ENCODE measurements around the gene COLEC12.
"Not testable (repeated sequence)": the region's sequence is repeated elsewhere in the genome, so short reads cannot be mapped to it uniquely, and the experiment has no call there.

Gene COLEC12

GRCh38 chr18:332007-332406 is 168.5 kb downstream of the COLEC12 start:
- in situ Hi-C loops (cut with MboI; ENCODE audit: low sequenced_read_pairs) = no loop called here

GRCh38 chr18:331221-331821 is 169.2 kb downstream of the COLEC12 start:
- in situ Hi-C loops (cut with MboI; ENCODE audit: low sequenced_read_pairs) = no loop called here

DNA sequence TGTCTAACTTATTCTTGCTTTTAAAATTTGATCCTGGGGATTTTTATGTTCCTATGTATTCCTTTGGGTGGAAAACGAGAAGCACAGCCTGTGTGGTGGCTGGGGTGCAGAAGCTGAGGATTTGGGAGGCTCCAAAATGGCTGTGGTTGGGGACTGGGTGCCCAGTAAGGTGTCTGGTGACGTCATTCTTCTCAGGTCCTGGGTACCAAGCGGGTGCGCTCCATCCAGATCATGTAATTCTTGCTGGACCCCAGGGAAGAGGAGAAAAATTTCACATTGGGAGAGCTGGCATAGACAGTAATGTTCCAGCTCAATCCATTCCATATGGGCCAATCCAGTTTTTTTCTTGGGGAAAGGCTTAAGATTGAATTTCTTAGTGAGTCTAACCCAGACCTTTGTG is 171.6 kb downstream of the COLEC12 start:
- in situ Hi-C loops (cut with MboI; ENCODE audit: low sequenced_read_pairs) = no loop called here

DNA sequence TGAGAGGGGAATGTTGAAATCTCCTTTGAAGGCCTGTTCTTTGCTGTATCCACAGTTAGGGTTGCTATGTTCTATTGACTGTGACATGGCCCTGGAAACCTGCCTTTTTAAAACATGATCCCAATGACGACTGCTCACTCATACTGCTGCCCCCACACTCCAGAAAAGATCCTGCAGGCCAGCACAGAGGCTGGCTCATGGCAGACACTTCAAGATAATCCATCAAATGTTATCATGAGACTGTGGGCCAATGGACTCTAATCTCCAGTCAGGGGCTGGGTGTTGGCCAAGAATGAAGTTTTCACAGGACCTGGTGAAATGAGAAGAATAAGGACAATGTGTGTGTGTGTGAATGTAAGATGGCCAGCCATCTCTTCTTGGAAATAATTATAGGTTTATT is 173.7 kb downstream of the COLEC12 start:
- in situ Hi-C loops (cut with MboI; ENCODE audit: low sequenced_read_pairs) = no loop called here

- in situ Hi-C loops (cut with MboI; ENCODE audit: low sequenced_read_pairs) = no loop called here
Measured at GRCh38 chr18:323253-323622, 177.3 kb downstream of the COLEC12 start.

DNA sequence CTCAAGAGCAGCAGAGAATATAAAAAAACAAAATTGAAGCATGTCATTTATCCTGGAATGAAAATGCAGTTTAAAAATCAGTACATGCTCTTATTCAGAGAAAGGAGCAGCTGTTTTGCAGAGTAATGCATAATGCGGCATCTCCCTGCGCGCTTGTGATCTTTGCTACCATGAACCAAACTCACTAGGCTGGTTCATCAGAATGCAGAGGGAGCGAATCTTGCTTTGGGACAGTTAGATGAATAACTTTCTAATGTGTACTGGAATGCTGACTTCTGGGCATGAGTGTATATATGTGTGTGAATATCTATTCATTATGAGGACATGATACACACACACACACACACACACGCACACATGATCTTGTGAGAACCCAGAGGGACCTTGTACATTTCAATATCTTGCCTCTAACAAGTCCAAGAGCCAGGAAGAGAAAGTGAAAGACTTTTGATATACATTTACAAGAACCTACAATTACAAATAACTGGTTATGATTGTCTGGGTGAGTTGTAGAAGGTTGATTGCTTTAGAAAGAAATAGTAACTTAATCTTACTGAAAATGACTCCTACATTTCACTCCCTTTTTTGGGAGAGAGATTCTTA is 178.5 kb downstream of the COLEC12 start:
- in situ Hi-C loops (cut with MboI; ENCODE audit: low sequenced_read_pairs) = no loop called here

- in situ Hi-C loops (cut with MboI; ENCODE audit: low sequenced_read_pairs) = no loop called here
Measured at GRCh38 chr18:320155-320554, 180.3 kb downstream of the COLEC12 start.

GRCh38 chr18:319720-320119 is 180.8 kb downstream of the COLEC12 start:
- in situ Hi-C loops (cut with MboI; ENCODE audit: low sequenced_read_pairs) = no loop called here

GRCh38 chr18:318791-319291 is 181.7 kb downstream of the COLEC12 start:
- in situ Hi-C loops (cut with MboI; ENCODE audit: low sequenced_read_pairs) = no loop called here

DNA sequence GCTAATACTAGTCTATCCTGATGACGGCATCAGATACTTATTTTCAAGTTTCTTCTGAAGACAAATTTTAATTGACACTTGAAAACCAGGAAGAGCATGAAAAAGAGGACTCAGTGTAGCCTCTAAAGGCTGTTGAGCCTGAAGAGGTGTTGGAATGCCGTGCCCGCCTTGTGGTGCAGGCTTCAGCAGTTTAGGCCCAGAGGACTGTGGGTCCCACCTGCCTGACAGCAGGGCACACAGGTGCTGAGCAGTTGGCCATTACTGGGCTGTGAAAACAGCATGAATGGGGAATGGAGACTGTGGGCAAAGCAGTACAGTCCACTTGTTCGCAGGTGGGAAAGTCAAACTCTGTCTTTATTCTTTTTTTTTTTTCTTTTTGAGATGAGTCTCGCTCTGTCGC is 182.9 kb downstream of the COLEC12 start:
- in situ Hi-C loops (cut with MboI; ENCODE audit: low sequenced_read_pairs) = no loop called here

- in situ Hi-C loops (cut with MboI; ENCODE audit: low sequenced_read_pairs) = no loop called here
Measured at GRCh38 chr18:316393-316792, 184.1 kb downstream of the COLEC12 start.

DNA sequence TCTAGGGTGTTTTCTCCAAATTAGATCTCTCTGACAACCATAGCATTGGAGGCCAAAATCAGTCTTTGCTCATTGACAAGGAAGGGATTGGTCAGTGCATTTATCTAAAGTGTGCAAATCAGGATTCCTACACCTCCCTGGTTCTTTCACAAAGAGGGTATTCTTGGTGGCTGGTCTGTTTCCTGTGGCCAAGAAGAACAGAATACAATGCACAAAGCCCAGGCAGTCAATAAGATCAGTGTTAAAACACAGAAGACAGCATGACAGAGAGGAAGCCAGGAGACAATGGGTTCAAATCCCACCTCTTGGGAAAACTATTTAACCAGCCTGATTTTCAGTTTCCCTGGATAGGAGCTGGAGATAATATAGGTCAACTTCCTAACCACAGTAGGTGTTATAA is 186.6 kb downstream of the COLEC12 start:
- in situ Hi-C loops (cut with MboI; ENCODE audit: low sequenced_read_pairs) = no loop called here

- in situ Hi-C loops (cut with MboI; ENCODE audit: low sequenced_read_pairs) = no loop called here
Measured at GRCh38 chr18:312415-312814, 188.1 kb downstream of the COLEC12 start.

DNA sequence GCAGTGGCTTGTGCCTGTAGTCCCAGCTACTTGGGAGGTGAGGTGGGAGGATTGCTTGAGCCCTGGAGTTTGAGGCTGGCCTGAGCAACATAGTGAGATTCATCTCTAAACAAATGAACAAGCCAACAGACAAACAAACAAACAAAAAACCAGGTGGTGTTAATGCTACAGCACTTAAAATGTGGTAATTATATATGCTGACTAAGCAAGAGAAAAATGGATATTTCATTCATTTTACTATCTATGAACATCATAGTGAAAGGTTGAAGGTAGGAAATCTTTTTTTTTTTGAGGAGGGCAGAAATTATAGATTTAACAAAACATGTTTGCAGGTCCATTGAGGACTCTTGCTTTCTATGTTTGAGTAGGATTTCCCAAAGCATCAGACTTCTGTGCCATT is 190.5 kb downstream of the COLEC12 start:
- in situ Hi-C loops (cut with MboI; ENCODE audit: low sequenced_read_pairs) = no loop called here

DNA sequence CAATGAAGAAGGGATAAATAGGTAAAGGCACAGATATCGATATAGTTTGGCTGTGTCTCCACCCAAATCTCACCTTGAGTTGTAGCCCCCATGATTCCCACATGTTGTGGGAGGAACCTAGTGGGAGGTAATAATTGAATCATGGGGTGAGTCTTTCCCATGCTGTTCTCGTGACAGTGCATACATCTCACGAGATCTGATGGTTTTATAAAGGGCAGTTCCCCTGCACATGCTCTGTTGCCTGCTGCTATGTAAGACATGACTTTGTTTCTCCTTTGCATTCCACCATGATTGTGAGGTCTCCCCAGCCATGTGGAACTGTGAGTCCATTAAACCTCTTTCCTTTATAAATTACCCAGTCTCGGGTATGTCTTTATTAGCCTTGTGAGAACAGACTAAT is 192.4 kb downstream of the COLEC12 start:
- in situ Hi-C loops (cut with MboI; ENCODE audit: low sequenced_read_pairs) = not testable (repeated sequence)

DNA sequence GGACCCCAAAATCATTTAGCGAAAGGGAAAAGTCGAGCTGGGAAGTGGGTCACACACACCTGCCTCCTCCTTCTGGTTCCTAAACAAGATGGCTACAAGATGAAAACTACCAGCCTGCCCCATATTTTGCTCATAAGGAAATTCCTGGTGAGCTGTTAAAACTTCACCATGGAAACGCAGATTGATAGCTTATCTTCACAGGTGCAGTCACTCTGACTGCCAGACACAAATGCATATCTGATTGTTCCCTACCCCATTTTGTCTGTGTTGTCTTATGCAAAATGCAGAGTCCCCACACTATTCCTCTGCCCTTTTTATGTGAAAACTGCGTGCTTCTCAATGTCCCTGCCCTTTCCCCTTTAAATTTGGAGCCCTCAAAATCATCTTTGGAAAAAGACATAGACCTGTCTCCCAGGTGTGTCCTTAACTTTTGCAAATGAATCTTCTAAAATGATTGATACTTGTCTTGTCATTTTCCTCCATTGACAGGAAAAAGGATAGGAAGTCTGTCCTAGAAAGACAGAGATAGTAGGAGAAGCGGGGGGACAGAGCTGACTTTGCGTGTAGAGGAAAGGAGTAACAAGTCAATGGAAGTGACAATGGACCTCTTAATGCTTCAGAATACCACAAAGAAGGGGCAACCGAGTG is 193.8 kb downstream of the COLEC12 start:
- in situ Hi-C loops (cut with MboI; ENCODE audit: low sequenced_read_pairs) = no loop called here

- in situ Hi-C loops (cut with MboI; ENCODE audit: low sequenced_read_pairs) = no loop called here
Measured at GRCh38 chr18:305003-305501, 195.4 kb downstream of the COLEC12 start.

DNA sequence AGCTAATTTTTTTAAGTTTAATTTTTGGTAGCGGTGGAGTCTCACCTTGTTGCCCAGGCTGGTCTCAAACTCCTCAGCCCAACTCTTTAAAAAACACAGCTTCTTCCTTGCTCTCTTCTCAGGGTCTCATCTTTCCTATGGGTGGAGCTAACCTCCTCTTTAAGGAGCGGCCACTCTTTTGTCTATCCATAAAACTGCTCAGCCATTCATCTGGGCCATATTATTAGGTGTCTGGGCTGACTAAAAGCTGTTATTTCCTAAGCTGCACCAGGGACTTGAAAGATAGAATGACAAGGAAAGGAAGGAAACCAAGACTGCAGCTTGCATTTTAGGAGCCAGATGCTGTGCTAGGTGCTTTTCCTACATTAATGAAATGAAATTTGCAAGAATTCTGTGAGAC is 196.9 kb downstream of the COLEC12 start:
- in situ Hi-C loops (cut with MboI; ENCODE audit: low sequenced_read_pairs) = no loop called here

- in situ Hi-C loops (cut with MboI; ENCODE audit: low sequenced_read_pairs) = no loop called here
Measured at GRCh38 chr18:303011-303410, 197.5 kb downstream of the COLEC12 start.

GRCh38 chr18:302097-302496 is 198.4 kb downstream of the COLEC12 start:
- in situ Hi-C loops (cut with MboI; ENCODE audit: low sequenced_read_pairs) = no loop called here

DNA sequence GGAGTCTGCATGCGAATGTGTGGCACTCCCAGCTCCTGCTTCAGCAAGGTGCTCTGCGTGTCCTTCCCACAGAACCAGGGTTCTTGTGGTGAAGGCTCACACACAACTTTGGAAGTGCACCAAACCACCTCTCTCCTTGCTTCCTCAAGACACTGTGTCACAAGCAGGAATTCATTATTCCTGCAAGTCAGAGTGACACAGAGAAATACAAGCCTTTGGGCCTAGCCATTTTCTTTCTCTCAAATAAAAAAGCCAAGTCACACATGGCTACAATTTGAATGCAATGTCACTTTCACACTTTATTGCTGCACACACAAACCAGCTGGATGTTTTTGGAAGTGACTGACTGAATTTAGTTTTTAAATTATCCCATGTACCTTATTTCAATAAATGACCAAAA is 202.6 kb downstream of the COLEC12 start:
- in situ Hi-C loops (cut with MboI; ENCODE audit: low sequenced_read_pairs) = no loop called here

DNA sequence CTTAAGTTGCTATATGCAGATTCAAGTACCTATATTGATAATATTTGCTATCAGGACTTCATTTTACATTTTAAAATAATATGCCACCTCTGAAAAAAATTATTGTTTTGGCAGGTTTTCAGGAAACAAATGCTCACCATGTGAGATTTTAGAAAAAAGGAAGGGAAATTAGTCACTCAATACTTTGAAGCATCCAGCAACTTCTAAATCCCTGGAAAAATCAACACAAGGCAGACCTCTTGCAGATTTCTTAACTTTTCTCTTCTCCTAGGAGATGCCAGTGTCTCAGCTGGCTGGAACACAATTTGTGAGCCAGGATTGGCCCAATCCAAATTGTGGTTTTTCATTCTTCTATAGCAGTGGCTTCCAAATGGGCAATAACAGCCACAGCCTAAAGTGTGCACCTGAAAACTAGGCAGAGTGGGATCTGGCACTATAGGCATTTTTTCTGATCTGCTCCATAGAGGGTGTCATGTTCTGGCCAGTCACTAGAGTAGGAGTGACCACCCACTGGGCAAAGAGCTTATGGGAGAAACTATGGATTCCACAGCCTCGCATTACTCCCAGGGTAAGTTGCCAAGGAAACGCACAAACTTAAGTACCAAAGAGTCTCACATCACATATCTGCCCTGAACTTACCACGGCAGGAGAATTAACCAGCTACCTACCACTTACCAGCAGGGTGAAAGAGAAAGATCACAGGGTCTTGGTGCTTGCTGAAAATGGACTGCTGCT is 204.6 kb downstream of the COLEC12 start:
- in situ Hi-C loops (cut with MboI; ENCODE audit: low sequenced_read_pairs) = no loop called here
